Suprapubic skin (tissue), 4 donors: Measurements from ENCODE around the gene DPYD. TPM values are rescaled to one million over a fixed set of nuclear protein-coding genes. Genes with fewer than 3 reads are reported as not detected.
A peak's percentile ranks its signal among the peaks of the same experiment; 100 is the strongest.

Experiments
- DNase-seq, 2 donors: peaks; one replicate each; pipeline ENCODE4 v3.0.0-alpha.2; 2019; ENCODE audit warnings: low spot score in 2 of 2
- H3K27ac ChIP-seq: fragments of 200-600 bp; sonication (generic); one replicate; pipeline ENCODE4 v1.5.1; 2019
- H3K27me3 ChIP-seq: fragments of 200-600 bp; sonication (generic); one replicate; pipeline ENCODE4 v1.5.1; 2019
- H3K36me3 ChIP-seq: fragments of 200-600 bp; sonication (generic); one replicate; pipeline ENCODE4 v1.5.1; 2019
- H3K4me1 ChIP-seq: fragments of 200-600 bp; sonication (generic); one replicate; pipeline ENCODE4 v1.5.1; 2019
- H3K4me3 ChIP-seq: fragments of 200-600 bp; sonication (generic); one replicate; pipeline ENCODE4 v1.5.1; 2019; ENCODE audit warnings: mild to moderate bottlenecking
- H3K9me3 ChIP-seq: fragments of 200-600 bp; sonication (generic); one replicate; pipeline ENCODE4 v1.5.1; 2019
- CTCF ChIP-seq, 2 donors: fragments of 200-600 bp in 1 of 2; fragments of 450-650 bp in 1 of 2; sonication (generic) in 1 of 2; IDR thresholded peaks; one replicate each; pipeline ENCODE4 v1.5.1; 2016 to 2019; ENCODE audit warnings: antibody characterized with exemption in 2 of 2, mild to moderate bottlenecking in 1 of 2, moderate library complexity in 1 of 2
- EP300 ChIP-seq: sonication (generic); formaldehyde crosslinking; IDR thresholded peaks from one replicate; pipeline ENCODE4 v1.6.1; 2017; ENCODE audit warnings: antibody characterized with exemption
- POLR2A ChIP-seq, 2 donors: fragments of 450-650 bp; IDR thresholded peaks; one replicate each; pipeline ENCODE4 v1.6.1; 2017; ENCODE audit warnings: antibody characterized with exemption in 2 of 2, mild to moderate bottlenecking in 2 of 2, moderate library complexity in 2 of 2
- POLR2AphosphoS5 ChIP-seq, 3 donors: sonication (generic); formaldehyde crosslinking; IDR thresholded peaks; one replicate each; pipeline ENCODE4 v1.6.1; 2017; ENCODE audit warnings: antibody characterized with exemption in 3 of 3
- WGBS: methylation state at CpG from one replicate; pipeline ENCODE4 v1.1.5; 2018; 5-methylcytosine and 5-hydroxymethylcytosine counted together
- total RNA-seq, 4 donors: library from RNA; depleted of rRNA; stranded (reverse); fragments of >200 nt; gene quantifications; one replicate each; pipeline ENCODE4 v1.1.0, GENCODE V29; 2016

Gene DPYD
- total RNA-seq, 4 donors from 2014 or later: 10.1 to 31.9 (median 11.6) TPM

- H3K9me3 ChIP-seq: no peaks in the 10 kb centered on the region
- 69% methylated on average over 3 of the region's 3 CpGs for WGBS
- no peak for TF ChIP-seq CTCF (IDR thresholded peaks at IDR 0.05)
- no peak for TF ChIP-seq POLR2A (IDR thresholded peaks at IDR 0.05)
- no peak for TF ChIP-seq POLR2AphosphoS5 (IDR thresholded peaks at IDR 0.05)
Observed at GRCh38 chr1:97913506-97914139, 7.2 kb downstream of the DPYD start.

GRCh38 chr1:97911266-97912215 is 9.3 kb downstream of the DPYD start:
- no peaks in the 10 kb centered on the region for H3K36me3 ChIP-seq
- no peak for DNase-seq
- peaks cover 2% of the 10 kb centered on the region for H3K4me1 ChIP-seq
- H3K4me3 ChIP-seq: no peak overlapping the region
- no peak overlapping the region for H3K27ac ChIP-seq
- 83% methylated on average over 8 of the region's 8 CpGs for WGBS
- no peaks in the 10 kb centered on the region for H3K27me3 ChIP-seq
- H3K9me3 ChIP-seq: no peaks in the 10 kb centered on the region
- no peak for TF ChIP-seq CTCF (IDR thresholded peaks at IDR 0.05)
- TF ChIP-seq POLR2A (IDR thresholded peaks at IDR 0.05): no peak
- no peak for TF ChIP-seq POLR2AphosphoS5 (IDR thresholded peaks at IDR 0.05)

More at GRCh38 chr1:97913506-97914139, 7.2 kb downstream of the DPYD start:
- H3K4me3 ChIP-seq: no peak overlapping the region
- peaks cover 5% of the 10 kb centered on the region for H3K4me1 ChIP-seq
- no peaks in the 10 kb centered on the region for H3K36me3 ChIP-seq
- no peak for DNase-seq
- H3K27me3 ChIP-seq: no peaks in the 10 kb centered on the region
- H3K27ac ChIP-seq: no peak overlapping the region

- Histone ChIP-seq H3K27ac (no peak overlapping the region), H3K27me3 (no peaks in the 10 kb centered on the region), H3K9me3 (no peaks in the 10 kb centered on the region), H3K4me3 (no peak overlapping the region), H3K4me1 (peaks cover 8% of the 10 kb centered on the region), H3K36me3 (no peaks in the 10 kb centered on the region)
- DNase-seq: no peak
- TF ChIP-seq EP300 (no peak), POLR2AphosphoS5 (IDR thresholded peaks at IDR 0.05) (no peak), CTCF (IDR thresholded peaks at IDR 0.05) (no peak), POLR2A (IDR thresholded peaks at IDR 0.05) (no peak)
Observed at GRCh38 chr1:97909266-97909665, 11.6 kb downstream of the DPYD start.

- WGBS: 98% methylated on average over 3 of the region's 3 CpGs
- Histone ChIP-seq H3K4me3 (no peak overlapping the region), H3K36me3 (no peaks in the 10 kb centered on the region), H3K4me1 (peaks cover 14% of the 10 kb centered on the region), H3K27ac (no peak overlapping the region), H3K9me3 (no peaks in the 10 kb centered on the region), H3K27me3 (no peaks in the 10 kb centered on the region)
- no peak for TF ChIP-seq CTCF (IDR thresholded peaks at IDR 0.05)
- no peak for TF ChIP-seq EP300
- no peak for TF ChIP-seq POLR2AphosphoS5 (IDR thresholded peaks at IDR 0.05)
- TF ChIP-seq POLR2A (IDR thresholded peaks at IDR 0.05): no peak
- DNase-seq: no peak
Observed at GRCh38 chr1:97907886-97908285, 12.9 kb downstream of the DPYD start.

GRCh38 chr1:97906567-97907241 is 14.1 kb downstream of the DPYD start:
- Histone ChIP-seq H3K27me3 (no peaks in the 10 kb centered on the region), H3K4me3 (no peak overlapping the region), H3K4me1 (peaks cover 15% of the 10 kb centered on the region), H3K36me3 (no peaks in the 10 kb centered on the region), H3K27ac (peak overlapping the region; percentile 43), H3K9me3 (no peaks in the 10 kb centered on the region)
- no peak for TF ChIP-seq EP300
- no peak for TF ChIP-seq POLR2A (IDR thresholded peaks at IDR 0.05)
- no peak for TF ChIP-seq CTCF (IDR thresholded peaks at IDR 0.05)
- TF ChIP-seq POLR2AphosphoS5 (IDR thresholded peaks at IDR 0.05): no peak
- peak; percentile 76 to 80 for DNase-seq
- 61% methylated on average over 7 of the region's 7 CpGs for WGBS
